Cerebellar nuclear complex (tissue), 1 donor: ENCODE data around the gene OSBPL10.
"Not testable (repeated sequence)": the region's sequence is repeated elsewhere in the genome, so short reads cannot be mapped to it uniquely, and the experiment has no call there.

Experiments
- DNase-seq, 2 experiments: peaks; one replicate each; lab custom pipeline; 2025; lab: John Stamatoyannopoulos, UW

The OSBPL10 gene

DNA sequence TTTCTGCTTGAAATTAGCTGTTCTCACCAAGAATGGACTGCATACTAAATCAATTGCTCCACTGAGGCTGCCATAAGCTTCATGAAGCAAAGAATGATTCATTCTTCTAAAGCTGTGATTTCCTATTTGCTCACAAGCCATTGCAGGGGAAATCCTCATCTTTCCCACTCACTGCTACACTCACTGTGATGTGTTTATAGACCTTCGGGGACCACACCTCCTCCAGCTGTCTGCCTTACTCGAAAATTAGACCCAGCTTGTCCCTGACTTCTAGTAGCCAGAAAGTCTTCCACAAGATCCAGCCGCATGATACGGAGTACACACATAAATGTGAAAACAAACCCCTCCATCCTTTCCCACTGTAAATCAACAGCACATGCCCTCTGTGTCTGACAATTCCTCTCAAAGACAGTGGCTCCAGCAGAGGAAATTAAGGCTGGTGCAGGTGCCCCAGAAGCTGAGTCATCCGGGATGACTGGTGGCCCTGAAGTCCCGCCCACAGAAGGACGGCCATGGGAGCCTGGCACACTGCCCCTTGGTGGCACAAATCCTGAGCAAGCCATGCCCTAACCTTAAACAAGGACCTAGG is 276.4 kb downstream of the OSBPL10 start:
- DNase-seq, result no peak

DNA sequence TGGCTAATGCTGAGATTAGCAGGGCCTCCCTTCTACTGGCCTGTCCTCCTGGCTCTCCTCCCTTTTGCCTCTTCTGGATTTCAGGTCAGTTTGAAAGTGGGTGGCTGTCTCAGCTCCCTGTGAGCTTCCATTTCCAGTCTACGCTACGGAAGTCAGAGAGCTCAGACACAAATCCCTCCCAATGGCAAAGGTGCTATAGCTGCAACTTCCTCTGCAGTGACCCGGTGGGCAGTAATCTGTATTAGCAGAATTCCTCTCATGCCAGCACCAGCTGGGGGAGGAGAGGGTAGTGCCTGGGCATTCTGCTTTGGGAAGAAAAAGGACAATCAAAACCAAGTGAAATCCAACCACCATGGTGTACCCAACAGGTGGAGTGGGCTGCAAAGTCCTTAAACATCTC is 276.9 kb downstream of the OSBPL10 start:
- DNase-seq, result no peak

DNA sequence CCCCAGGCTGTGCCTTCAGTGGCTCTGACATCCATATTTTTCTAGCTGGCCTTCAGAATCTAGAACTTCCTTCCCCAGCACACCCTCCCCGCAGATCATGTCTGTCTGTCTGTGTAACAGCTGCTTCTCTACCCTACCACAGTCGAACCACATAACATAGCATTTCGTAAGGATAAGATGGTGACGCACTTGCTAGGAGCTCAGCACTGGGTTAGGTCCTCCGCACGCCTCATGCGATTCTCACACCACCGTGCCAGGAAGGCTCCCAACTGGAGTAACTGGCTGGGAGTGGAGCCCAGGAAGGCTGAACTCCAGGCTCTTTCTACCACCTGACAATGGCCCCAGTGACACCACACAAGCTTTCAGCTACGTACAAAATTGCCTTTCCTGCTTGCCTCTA is 279.8 kb downstream of the OSBPL10 start:
- DNase-seq, result no peak

DNA sequence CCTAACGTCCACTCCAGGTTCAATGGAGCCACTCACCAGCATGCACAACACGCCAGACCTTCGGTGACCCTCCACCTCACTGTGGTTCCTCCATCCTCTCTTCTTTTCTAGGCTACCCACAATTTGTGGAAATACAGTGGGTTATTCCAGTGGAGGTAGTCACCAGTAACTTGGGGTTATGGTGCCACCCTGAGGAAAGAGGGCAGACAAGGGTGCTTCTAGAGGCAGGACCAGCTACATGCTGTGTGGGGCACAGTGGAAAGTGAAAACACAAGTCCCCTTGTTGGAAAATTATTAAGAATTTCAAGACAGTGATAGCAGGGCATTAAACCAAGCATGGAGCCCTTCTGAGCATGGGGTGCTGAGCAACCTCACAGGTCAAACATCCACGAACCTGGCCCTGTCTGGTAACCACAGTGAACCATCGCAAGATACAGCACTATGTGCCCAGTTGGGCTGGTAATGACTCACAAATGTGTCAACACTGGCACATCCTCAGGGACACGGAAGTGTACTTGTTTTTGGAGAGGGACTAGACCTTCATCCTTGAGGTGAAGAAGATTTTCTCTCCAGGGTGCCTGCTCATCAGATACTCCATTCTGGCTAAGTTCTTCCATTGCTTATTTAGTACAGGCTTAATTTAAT is 281.6 kb downstream of the OSBPL10 start:
- DNase-seq, result no peak

DNA sequence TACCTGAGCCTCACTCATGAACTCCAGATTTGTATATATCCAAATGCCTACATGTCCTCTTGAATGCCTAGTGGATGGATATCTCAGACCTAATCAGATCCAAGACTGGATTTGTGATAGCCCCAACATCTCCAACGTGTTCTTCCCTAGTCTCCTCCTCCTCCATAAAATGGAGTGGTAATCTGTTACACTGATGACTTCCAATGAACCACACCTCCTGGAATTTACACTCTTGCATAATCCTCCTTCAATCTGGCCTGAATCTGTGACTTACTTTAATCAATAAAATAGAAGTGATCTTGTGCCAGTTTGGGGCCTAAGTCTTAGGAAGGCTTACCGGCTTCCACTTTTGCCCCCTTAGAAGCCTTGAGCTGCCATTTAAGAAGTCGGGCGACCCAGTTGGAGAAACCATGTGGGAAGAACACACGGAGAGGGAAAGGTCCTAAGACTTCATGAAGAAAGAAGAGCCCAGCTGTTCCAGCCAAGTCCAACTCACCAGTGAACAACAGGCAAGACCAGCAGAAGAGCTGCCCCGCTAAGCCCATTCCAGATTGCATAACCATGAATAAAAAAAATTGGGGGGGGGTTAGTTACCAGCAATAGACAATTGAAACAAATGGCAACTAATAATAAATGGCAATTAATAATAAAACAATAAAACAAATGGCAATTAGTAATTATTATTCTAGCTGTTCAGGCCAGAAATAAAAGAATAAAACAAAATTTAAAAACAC is 284.1 kb downstream of the OSBPL10 start:
- no peak for DNase-seq

DNA sequence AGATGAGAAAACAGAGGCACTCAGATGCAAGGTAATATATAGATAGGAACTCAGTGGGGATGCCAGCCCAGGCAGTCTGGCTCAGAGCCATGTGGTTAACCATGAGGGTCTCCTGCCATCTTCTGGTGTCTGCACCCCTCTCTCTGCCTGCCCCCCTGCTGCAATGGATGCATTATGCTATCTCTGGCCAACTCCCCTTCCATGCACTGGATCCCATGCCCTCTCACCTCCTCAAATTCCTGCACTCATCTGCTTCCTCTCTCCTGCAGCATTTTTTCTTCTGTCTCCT is 285.1 kb downstream of the OSBPL10 start:
- no peak for DNase-seq

DNA sequence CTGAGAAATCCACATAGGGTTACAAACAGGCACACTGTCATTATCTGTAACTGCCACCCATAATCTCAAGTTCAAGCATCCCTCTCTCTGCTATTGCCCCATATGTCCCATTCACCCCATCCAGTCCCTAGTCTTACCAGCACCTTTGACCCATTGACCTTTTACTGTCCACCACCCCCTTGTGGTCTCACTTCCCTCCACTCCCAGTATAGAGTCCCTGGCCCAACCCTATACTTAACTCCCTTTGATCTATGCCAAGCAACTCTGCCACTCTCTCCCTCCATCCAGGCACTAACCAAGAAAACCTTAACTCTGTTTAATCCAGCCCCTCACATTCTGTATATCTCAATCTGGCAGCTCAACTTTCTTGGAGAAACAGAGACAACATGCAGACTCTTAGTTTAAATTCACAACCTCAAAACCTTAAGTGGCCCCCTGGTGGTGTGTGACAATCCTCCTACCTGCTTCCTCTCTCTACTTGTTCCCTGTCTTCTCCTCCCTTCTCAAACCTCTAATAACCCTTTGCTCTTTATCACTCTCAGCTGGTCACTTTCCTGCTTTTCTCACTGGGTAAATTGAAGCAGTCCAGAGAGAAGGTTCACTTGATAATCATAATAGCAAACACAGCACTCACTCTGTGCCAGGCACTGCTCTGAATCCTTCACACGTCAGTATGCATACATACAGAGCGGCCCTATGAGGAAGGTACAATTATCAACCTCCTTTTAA is 285.6 kb downstream of the OSBPL10 start:
- no peak for DNase-seq

DNA sequence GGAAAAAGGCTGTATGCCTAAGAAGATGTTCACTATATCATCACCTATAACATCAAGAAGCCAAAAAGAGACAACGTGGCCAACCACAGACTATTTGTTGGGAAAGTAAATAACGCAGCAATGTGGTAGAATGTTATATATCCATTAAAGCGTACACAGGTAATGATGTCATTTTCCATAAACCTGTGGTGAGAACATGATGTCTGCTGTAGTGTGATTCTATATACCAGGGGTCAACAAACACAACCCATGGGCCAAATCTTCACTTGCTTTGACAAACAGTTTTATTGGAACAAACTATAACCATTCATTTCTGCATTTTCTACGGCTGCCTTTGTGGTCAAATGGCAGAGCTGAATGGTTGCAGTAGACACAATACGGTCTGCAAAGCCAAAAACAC is 287.7 kb downstream of the OSBPL10 start:
- no peak for DNase-seq

DNA sequence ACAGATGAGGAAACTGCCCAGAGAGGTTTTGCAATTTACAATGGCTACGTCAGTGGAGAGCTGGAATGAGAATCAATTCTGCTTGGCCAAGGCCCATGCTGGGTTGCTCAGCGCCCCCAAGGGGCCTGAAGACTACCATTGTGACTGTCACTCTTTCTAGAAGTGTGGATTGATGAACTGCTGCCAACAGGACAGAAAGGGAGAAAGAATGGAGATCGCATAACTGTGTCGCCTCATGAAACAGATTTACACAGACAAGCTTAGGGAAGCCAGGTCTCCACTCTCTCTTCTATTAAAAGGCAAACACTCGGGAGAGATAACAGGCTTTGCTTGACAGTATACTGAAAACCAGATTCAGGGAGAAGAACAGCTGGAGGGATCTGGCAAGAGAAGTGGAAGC is 288.3 kb downstream of the OSBPL10 start:
- DNase-seq, result no peak

DNA sequence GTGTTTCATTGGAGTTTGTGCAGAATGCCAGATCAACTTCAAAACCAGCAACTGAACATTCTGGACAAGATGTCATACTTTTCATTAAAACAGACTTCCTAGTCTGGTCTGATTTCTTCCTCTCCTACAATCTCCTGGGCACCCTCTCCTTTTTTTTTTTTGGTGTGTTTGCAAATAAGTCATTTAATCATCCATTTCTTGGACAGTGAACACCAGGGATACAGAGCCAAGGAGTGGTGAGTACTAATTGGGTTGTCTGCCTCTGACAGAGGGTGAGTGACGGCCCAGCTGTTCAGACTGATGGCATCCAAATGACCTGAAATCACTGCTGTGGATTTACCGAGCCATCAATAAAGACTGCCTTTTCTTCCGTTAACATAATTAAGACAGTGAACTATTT is 290.3 kb downstream of the OSBPL10 start:
- no peak for DNase-seq

DNA sequence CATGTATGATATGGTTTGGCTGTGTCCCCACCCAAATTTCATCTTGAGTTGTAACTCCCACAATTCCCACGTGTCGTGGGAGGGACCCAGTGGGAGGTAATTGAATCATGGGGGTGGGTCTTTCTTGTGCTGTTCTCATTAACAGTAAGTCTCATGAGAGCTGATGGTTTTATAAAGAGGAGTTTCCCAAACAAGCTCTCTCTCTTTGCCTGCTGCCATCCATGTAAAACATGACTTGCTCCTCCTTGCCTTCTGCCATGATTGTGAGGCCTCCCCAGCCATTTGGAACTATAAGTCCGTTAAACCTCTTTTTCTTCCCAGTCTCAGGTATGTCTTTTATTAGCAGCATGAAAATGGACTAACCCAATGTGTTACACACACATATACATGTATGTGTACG is 291.5 kb downstream of the OSBPL10 start:
- DNase-seq, result not testable (repeated sequence)

DNA sequence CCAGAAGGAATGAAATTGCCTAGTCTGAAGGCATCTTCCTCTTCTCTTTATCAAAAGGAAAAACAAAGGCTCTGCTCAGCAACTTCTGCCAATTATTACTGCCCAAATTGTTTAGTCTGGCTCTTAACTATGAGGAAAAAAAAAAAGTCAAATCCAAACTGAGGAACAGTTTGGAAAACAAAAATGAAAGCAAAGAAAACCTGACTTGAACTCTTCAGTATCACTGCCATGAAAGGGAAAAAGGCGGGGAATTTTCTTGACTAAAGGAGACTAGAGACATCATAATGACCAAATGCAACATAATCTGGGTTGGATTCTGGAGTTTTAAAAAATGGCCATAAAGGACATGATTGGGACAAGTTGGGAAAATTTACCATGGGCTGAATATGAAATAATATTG is 292.1 kb downstream of the OSBPL10 start:
- no peak for DNase-seq

DNA sequence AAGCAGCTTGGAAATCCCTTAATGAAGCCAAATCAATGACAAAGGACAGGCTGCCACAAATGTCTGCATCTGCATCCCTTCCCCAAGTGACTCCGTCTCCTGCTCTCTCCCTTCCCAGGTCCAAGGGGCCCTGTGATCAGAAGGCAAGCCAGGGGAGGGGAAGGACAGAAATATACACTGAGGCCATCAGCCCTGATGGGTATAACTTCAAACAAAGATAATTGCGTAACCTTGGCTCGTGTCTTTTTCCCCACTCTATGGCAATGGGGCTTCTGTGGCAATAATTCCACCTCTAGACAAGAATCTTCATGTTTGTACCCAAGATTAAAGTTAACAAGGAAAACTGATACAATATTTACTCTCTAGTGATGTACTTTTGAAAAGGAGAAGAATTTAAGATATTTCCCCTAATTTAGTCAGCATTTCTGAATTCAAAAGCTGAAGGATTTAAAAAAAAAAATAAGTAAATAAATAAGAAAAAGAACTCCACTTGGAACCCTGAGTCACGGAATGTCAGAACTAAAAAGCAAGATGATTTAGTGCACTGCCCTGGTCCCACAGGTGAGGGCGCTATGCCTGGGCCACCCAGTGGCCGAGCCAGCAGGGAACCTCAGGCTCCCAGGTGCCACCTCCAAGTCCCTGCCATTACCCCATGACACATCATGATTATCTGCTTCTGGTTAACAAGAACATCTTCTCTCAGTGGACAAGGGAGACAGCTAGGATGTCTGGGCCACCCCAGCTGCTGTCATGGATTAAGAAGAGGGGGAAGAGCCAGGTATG is 293.9 kb downstream of the OSBPL10 start:
- DNase-seq, result no peak

DNA sequence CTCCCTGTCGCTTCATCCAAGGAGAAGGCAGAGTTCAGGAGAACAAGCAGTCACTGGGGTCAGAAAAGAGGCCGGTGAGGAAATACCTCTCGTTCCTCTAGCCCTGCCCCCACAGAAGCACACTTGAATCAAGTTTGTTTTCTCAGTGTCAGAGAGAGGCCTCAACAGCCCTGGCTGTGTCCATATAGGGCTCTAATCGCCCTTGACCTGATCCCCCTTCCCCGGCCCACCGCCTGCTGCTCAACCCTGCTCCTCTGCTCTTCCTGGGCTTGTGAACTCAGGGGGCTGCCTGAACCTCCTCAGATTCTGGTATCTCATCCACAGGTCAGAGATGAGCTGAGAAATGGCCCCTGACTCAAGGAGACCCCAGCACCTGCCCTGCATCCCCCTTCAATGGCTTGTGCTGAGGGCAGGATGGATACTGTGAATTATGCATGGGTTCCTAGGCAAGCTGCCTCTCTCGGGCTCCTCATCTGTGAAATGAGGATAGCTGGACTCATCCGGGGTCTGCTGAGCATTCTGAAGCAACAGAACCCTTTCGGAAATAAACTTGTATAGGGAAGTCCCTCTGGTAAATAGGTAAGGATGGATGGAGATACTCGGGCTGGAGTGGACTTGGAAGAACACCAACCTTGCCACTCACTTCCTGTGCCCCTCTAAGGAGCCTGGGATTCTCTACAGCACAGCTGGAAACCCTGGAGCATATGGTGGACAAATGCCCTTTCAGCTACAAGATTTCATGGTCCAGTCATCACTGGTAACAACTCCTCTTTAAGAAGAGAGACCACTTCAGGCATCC is 300.8 kb downstream of the OSBPL10 start:
- DNase-seq, result no peak

DNA sequence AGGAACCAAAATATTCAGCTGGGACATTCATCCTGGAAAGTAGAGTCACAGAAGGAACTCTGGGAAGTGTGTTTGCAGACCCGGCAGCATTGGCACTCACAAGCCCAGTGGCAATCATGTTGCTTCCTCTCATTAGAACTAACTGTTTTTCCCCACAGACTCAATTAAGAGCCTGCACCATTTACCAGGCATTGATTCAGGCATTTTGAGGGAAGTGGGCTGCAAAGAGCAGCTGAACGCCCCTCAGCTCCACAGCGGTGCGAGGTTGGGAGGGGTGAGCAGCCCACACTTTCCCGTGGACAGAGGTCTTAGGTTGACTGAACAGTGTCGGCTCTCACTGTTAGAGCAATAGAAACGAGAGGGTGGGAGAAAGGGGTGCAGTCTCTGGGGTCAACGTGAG is 304.5 kb downstream of the OSBPL10 start:
- DNase-seq, result no peak

DNA sequence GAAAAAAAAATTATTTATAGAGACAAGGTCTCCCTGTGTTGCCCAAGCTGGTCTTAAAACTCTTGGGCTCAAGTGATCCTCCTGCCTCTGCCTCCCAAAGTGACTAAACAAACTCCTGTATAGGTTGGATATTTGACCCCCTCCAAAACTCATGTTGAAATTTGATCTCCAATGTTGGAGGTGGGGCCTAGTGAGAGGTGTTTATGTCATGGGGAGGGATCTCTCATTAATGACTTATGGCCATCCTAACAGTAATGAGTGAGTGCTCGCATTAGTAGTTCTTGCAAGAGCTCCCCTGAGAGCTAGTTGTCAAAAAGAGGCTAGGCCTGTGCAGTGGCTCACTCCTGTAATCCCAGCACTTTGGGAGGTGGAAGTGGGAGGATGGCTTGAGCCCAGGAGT is 307.1 kb downstream of the OSBPL10 start:
- DNase-seq, result no peak

DNA sequence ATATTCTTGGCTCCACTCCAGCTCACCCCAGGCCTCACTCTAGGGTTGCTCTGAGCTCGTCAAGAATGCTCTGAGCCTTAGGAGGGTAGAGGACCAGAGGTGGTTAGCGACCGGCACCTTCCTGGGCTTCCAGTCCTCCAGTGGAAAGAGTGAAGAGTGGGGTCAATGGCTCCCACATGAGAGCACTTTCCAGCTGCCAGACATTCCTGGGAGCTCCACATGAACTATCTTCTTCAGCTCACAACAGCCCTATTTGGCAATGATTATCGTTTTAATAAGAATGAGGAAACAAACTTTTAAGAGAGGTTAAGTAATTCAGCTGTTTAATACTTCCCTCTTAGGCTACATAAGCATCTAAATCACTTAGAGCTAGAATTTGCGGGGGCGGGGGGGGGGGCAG is 309.1 kb downstream of the OSBPL10 start:
- no peak for DNase-seq

DNA sequence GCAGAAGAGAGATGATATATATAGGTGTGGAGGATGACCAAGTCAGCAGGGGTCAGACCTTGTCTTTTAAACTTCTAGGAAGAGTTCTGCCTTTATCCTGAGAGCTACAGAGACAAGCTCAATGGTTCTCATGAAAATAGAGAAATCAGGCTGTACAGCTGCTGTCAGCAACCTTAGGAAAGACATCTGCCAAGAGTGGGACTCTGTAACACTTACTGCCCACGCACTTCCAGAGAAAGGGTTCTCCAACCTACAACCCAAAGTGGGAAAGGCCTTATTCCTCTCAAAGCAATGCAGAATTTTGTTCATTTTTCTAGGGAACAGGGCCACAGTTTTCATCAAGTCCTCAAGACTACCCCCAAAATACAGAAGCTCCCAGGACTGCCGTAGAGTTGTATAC is 309.6 kb downstream of the OSBPL10 start:
- DNase-seq, result no peak

DNA sequence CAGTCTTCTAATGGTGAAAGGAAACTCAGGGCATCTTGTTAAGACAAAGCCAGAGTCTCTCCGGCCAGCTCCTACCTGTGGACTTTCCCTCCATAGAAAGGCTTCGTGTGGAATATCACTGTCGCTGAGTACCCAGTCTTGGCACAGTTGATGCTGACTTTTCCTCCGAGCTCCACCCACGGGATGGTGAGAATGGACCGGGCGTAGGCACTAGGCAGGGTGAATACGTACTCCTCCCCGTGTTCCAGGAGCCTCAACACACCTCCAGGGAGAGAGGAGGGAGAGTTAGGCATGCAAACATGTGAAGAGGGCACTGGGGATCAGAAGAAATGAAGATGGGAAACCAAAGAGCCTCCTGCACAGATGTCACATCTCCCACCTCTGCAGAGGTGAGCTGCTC is 310.3 kb downstream of the OSBPL10 start:
- DNase-seq, result no peak

DNA sequence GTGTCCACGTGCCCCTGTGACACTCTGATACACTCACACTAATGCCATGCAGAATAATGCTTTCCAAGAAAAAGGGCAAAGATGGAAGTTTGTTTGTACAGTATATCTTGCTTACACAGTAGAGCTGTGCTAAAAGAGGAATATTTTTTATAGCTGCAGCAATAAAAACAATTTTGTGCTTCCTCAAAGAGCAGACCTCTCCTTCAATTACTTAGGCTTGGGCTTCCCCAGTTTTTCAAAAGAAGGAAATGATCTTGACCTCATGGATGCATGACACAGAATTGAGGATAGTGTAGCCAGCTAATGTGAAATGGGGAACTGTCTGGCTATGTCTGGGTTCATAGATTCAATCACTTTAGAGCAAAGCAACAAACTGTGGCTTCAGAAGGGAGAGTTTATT is 310.9 kb downstream of the OSBPL10 start:
- DNase-seq, result no peak

DNA sequence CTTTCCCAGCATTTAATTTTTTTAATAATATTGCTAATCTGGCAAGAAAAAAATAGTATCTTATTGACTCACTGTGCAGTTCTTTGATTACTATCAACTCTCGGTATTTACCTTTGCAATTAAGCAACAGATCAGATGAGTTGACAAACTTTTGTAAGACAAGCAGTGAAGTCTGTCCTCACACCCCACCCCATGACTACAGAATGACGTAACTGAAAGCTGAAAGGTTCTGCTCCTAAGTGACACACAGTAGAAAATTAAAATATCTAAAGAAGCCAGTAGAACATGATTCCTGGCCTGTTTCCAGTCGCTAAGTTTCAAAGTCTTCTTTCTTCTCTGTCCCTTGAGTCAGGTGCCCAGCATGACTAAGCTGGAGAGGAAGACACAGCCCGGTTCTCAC is 312.8 kb downstream of the OSBPL10 start:
- no peak for DNase-seq

DNA sequence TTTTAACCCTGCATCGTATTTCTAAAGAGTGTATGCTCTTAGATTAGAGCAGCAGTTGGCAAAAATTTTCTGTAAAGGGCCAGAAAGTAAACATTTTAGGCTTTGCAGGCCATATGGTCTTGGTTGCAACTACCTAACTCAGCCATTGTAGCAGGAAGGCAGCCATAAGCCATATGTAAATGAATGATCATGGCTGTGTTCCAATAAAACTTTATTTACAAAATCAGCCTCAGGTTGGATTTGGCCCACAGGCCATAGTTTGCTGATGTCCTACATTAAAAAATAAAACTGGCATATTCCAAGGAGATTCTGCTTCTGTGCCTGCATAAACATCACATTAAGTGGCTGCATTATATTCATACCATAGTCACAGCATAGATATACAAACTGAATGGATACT is 313.5 kb downstream of the OSBPL10 start:
- DNase-seq, result no peak
